HG03354 (cell line): ENCODE measurements around the gene PAGR1.
"Not testable (repeated sequence)": the region's sequence is repeated elsewhere in the genome, so short reads cannot be mapped to it uniquely, and the experiment has no call there.

Experiments used
- ATAC-seq: cut with Tn5 transposase; IDR thresholded peaks from one replicate; pipeline ENCODE4 v1.9.1; 2021; ENCODE audit warnings: mild to moderate bottlenecking; ENCODE audit not compliant: unreplicated experiment, poor library complexity, severe bottlenecking

The PAGR1 gene

DNA sequence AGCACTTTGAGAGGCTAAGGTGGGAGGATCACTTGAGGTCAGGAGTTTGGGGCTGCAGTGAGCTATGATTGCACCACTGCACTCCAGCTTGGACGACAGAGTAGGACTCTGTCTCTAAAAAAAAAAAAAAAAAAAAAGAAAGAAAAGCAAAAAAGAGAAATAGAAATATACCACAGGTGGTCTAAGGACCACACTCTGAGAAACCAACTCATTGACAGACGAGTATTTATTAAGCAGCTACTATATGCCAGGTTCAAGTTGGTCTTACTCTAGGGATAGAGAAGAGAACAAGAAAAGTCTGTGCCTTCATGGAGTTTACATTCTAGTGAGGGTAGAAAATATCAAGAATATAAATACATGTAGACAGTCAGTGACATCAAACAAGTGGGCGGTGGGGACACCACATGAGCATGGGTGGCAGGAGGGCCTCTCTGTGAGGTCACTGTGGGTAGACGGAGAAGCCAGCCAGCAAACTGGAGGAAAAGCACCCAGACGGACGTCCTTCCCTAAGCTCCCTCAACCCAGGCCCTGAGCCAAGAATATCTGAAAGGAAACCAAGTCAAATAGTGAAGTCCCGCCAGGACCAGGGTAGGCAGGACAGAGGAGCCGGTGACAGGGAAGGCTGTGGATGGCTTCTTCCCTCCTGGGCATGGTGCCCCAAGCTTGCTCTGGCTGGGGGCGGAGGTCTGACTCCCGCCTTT, 42.3 kb downstream of the PAGR1 start:
- ATAC-seq, result no peak

DNA sequence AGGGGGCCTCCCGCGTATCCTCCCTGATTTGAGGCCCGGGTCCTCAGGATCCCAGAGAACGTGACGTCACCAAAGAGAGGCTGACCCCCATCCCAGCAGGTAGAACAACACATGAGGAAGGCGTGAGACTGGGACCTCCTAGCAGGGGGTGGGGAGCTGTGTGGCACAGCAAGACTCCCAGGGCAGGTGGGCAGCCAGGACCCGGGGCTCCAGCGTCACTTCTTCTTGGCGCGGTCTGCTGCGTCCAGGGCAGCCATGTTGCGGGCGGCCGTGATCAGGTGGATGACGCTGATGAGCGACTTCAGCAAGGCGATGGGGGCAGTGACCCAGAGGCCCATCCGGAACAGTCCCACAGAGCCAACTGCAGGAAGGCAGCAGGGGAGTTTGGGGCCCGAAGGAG, 43.0 kb downstream of the PAGR1 start:
- no peak for ATAC-seq

DNA sequence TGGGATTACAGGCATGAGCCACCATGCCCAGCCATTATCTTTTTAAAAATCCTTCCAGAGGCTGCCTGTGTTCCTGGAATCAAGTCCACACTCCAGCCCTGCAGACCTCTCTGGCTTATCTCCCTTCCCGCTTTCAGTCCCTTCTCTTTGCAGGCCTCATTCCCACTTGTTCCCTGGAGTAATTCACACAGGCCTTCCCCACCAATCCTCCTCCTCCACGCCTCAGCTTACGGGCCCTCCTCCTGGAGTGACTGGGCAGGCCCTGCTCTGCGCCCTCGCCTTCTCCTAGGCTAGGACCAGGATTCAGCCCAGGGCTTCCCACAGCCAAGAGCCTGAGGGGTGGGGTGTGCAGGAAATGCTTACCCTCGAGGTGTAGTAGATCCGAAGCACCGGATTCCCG, 44.3 kb downstream of the PAGR1 start:
- no peak for ATAC-seq

DNA sequence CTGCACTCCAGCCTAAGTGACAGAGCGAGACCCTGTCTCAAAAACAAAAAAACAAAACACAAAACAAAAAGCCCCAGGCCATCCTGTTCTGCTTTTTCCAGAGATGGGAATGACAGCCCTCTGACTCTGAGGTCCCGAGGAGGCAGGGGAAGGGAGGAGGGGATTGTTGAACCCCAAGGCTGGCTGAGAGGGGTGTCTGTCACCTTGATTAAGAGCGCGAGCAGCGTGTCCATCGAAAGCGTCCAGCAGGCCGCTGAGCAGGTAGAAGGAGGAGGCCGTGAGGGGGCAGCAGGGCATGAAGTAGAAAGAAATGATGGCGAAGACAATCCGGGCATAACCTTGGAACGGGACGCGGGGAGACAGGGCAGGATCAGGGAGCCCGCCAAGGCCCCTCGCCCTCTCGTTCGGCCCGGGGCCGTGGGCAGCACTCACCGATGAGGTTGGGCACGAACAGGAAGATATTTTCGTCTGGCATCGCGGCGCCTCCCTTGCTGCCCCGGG, 46.5 kb downstream of the PAGR1 start:
- ATAC-seq, result no peak

DNA sequence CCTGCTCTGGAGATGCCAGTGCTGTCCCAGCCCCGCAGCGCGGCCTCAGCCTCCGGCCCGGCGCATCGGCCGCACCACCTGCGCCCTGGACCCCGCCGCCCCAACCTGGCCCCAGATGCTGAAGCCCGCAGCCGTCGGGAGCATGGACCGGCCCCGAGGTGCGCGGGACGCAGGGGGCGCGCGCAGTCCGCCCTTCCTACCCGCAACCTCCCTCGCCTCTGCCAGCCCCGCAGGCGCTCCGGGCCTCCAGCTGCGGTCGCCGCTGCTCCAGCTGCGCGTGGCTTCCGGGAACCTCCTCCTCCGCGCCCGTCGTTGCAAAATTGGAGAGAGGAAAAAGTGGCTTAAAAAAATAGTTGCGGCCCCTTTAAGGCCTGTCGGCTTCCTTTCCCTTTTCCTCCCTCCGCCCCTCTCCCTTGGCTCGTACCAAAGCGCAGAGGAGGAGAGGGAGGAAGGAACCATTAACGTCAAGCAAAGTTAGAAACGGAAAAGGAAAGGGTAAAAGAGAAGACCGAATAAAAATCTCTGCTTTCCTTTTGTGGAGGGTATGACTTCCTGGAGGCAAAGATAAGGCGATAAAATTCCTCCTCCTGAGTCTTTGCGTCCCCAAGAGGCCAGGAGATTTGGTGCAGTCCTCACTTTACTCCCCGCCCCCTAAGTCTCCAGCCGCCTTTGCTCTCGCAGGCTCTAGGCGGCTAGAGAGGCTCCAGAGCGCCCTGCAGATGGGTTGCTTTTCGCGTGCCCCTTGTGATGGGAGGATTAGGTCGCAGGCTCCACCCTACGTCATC, 47.1 kb downstream of the PAGR1 start, which contains the start of gene CDIPT:
Gene CDIPT, minus strand, starts transcription at position 343 of the 785 bp plus-strand sequence. CDS start 369 bp downstream, outside the sequence.
- peak; percentile 94 for ATAC-seq

DNA sequence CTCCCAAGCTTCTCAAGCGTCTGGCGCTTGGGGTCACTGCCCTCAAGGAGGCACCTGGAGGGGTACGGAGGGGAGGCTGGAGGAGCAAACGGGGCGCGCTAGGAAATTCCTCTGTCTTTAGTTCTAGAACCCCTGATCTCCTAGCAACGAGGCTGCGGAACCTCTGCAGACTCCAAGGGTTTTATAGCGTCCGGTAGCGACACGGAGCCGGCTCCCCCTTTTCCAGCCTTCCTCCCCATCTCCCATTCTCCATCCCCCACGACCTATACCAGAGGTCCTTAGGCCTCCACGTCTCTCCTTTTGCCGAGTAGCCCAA, 47.7 kb downstream of the PAGR1 start:
- no peak for ATAC-seq

DNA sequence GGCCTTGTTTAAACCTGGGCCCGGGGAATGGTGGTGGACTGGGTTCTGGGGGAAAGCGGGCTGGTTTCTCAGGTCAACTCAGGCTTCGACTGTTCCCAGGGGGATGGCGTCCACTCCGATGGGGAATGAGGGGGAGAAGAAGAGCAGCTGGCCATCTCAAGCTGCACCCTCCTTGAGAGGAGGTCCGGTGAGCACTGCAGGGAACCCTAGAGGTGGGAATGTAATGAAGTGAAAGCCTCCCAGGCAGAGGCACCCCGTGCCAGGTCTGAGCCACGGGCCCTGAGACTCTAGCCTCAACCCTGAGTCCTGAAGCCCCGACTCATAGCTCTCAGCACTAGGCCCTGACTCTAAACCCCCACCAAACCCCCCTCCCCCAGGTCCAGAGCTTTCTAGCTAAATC, 48.3 kb downstream of the PAGR1 start:
- ATAC-seq, result no peak

DNA sequence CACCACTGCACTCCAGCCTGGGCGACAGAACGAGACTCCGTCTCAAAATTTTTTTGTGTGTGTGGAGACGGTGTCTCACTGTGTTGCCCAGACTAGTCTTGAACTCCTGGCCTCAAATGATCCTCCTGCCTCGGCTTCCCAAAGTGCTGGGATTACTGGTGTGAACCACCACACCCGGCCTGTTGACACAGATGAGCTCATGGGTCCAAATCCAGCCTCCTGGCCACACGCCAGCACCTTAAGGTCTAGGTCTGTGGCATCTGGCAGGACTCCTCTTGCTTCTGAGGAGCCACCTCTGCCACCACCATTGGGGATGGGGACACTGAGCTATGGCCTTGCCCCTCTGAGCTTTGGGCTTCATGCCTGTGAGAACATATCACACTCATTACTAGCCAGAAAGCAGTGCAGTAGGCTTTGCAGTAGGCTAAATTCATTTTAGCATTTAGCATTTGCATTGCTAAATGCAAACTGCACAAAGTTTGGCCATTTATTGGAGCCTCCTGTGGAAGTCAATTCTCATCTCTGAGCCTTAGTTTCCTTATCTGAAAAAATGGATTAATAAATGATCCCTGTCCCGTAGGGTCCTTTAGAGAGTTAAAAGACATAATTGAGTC, 52.6 kb downstream of the PAGR1 start:
- no peak for ATAC-seq

DNA sequence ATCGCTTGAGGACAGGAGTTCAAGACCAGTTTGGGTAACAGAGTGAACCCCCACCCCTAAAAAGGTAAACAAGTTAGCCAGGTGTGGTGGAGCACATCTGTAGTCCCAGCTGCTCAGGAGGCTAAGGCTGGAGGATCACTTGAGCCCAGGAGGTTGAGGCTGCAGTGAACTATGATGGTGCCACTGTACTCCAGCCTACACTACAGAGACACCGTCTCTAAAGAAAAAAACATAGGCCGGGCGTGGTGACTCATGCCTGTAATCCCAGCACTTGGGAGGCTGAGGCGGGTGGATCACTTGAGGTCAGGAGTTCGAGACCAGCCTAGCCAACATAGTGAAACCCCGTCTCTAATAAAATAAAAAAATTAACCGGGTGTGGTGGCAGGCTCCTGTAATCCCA, 53.1 kb downstream of the PAGR1 start:
- ATAC-seq, result not testable (repeated sequence)
